ENCODE measurements around the gene DNAJC27.

DNA sequence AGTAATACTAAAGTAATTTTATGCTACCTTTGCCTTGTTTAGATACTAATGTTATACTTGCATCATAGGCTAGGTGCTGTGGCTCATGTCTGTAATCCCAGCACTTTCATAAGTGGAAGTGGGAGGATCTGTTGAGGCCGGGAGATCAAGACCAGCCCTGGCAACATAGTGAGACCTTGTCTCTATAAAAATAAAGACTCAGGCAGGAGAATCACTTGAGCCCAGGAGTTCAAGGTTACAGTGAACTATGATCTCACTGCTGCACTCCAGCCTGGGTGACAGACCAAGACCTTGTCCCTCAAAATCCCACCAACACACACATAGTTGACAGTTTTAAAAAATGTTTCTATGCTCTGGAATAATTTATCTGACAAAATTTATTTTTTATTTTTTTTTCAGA lies 6.9 kb upstream of the DNAJC27 start:
- TF ChIP-seq POLR2A (IDR thresholded peaks at IDR 0.05; ENCODE audit: low read length) (no peak), GATA1 (IDR thresholded peaks at IDR 0.05; ENCODE audit: low read depth, low read length) (no peak)

Measured in erythroblast (primary cell).